NCI-H1048 (cell line): Measurements from ENCODE around the gene CATSPERZ.

ENCODE experiments used
- DNase-seq: peaks from one replicate; lab custom pipeline; 2025; lab: John Stamatoyannopoulos, UW

The CATSPERZ gene

DNA sequence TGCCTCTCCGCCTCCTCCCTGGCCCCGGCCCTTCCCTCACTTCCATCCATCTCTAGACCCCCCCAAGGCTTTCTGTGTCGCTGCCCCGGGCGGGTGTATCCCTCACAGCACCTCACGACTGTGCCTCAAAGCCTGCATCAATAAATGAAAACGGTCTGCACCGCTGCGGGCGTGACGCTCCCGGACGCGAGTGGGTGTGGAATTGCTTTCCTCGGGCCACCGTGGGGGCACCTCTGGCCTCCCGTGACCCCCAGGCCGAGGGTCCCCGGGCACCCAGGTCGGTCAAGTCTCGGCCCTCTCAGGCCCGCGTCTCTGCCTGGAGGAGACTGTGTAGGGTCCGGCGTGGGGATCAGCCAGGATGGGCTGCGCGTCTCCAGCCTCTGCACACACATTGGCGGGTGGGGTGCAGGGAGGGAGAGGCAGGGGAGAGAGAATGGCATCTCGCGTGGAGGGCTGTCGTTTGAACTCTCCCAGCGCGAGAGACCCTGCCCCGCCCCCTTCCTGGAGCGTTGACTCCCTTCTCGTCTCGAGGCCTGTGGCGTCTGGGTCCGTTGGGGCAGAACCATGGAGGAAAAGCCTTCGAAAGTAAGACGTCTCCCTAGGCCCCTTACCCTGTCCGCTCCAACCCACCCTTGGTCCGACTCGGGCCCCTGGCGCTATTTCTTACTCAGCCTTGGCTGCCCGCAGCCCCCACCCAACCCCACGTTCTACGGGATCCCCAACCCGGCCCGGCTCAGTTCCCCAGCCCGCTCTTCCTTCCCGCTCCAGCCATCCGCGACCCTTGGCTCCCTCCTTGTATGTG is at the start of gene CATSPERZ:
TSS of gene CATSPERZ (plus strand) at position 512 of the 802 bp plus-strand sequence. CDS start at position 565, 53 bp downstream.
- DNase-seq, result no peak

GRCh38 chr11:64250415-64251015 is 49.6 kb upstream of the CATSPERZ start:
- DNase-seq, result no peak

DNA sequence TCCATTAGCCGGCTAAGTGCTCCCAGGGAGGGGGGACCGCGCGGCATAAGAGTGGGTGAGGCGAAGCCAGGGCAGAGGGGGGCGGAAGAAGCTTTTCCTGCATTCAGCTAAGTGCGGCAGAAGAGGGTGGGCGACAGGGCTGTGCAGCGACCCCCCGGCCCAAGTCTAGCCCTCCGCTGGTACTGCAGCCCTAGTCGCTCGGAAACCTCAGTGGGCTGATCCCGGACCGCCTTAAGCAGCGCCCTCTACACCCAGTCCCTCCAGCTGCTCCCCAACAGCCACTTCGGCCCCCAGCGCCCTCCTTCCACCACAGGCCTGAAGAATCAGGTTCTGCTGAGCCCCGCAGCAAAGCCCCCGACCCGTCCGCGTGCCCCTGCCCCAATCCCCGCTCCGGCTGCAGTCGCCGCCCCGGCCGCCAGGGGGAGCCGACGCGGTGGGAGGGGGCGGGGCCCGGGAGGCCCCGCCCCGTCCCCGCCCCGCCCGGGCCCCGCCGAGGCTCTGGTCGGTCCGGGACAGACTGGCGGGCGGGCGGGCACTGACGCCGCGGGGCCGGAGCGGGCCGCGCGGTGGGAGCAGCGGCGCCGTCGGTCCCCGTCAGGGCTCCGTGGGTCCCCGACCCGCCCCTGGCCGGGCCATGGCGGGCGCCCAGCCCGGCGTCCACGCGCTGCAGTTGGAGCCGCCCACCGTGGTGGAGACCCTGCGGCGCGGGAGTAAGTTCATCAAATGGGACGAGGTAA is 49.0 kb upstream of the CATSPERZ start, which contains the start of gene PLCB3:
TSS of gene PLCB3 (plus strand) at position 515 of the 737 bp plus-strand sequence. CDS start at position 635, 120 bp downstream.
- DNase-seq, result no peak

DNA sequence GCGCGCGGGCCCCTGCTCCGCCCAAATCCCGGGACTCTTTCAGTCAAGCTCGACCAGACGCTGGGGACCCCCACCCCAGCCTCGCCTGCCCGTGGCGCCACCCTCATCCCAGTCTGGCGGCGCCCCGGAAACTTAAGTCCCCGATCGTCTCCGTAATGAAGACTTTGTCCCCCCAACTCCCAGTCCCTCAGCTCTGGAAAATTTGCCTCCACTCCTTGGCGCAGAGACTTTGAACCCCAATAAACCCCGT is 48.5 kb upstream of the CATSPERZ start:
- DNase-seq, result no peak

GRCh38 chr11:64252003-64252872 is 47.9 kb upstream of the CATSPERZ start:
- DNase-seq, result no peak

DNA sequence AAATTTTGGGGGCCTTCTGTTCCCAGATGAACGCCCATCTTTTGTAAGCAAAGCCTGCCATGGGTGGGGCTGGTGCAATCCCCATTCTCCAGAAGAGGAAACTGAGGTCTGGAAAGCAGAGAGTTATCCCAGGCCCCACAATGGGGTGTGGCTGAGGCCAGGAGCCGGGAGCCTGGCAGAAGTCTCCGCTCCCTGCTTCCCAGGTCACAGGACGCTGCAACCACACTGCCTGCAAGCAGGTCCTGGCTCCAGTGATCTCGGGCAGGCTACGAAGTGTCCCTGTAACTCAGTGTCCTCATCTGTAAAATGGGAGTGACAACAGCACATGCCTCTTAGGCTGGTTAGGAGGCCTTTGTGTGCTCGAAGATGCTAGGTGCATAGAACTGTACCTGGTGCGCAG is 47.1 kb upstream of the CATSPERZ start:
- no peak for DNase-seq

DNA sequence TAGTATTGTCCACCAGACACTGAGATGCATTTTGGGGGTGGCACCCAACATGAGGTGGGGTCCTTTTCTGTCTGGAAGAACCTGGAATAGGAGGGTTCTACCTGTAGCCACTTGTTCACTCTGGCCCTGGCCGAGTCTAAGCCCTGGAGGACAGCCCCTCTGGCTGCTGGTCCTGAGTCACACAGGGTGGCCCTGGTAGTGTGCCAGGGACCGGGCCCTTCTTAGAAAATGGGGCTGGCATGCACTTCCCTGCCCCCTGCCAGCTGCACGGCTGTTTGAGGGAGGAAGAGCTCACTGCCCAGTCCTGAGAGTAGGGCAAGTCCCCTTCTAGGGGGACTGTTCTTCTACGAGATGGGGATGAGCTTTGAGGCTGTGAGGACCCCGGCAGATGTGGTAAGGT is 46.7 kb upstream of the CATSPERZ start:
- DNase-seq, result no peak

DNA sequence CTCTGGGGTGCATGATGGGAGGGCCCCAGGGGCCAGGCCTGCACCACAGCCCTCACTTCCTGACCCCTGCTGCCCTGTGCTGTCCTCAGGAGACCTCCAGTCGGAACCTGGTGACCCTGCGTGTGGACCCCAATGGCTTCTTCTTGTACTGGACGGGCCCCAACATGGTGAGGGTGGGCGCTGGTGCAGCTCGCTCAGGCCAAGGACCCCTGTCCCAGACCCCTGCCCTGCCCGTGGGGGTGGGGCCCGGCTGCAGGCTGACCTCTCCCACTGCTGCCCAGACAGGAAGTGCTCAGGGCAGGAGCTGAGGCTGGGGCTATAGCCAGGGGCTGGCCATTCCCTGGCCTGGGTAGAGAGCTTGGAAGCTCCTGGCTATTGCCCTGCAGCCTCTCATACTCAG is 45.8 kb upstream of the CATSPERZ start:
- no peak for DNase-seq

GRCh38 chr11:64255135-64256128 is 44.7 kb upstream of the CATSPERZ start:
- no peak for DNase-seq

DNA sequence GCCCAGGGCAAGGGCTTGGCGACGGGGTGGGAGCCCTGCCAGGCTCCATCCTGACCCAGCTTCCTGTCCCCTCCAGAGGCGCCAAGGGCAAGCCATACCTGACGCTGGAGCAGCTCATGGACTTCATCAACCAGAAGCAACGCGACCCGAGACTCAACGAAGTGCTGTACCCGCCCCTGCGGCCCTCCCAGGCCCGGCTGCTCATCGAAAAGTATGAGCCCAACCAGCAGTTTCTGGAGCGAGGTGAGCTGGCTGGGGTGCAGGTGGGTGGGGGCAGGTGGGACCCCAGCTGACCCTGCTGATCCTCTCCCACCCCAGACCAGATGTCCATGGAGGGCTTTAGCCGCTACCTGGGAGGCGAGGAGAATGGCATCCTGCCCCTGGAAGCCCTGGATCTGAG is 43.9 kb upstream of the CATSPERZ start:
- DNase-seq, result no peak

DNA sequence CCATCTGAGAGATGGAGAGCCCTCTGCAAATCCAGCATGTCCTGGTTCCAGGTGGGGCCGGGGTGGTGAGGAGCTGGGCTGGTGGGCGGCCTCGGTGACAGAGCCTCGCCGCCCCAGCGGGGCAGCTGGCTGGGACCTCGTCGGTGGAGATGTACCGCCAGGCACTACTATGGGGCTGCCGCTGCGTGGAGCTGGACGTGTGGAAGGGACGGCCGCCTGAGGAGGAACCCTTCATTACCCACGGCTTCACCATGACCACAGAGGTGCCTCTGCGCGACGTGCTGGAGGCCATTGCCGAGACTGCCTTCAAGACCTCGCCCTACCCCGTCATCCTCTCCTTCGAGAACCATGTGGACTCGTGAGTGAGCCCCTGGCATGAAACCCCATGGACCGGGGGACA is 41.8 kb upstream of the CATSPERZ start:
- DNase-seq, result no peak

DNA sequence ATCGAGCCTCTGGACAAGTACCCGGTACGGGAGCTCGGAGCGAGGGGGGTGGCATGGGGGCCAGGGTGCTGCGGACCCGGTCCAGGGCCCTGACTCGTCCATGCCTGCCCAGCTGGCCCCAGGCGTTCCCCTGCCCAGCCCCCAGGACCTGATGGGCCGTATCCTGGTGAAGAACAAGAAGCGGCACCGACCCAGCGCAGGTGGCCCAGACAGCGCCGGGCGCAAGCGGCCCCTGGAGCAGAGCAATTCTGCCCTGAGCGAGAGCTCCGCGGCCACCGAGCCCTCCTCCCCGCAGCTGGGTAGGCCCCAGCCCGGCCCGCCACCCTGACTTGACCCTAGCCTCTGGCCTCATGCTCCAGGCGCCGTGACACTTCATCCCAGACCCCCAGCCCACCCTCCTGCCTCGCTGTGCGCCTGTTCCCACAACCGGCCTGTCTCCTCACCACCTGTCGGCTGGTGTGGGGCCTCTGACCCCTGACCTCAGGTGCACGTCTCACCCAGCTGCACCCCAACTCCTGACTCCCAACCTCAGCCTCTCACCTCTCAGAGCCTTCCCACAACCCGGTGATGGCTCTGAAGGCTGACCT is 41.1 kb upstream of the CATSPERZ start:
- DNase-seq, result no peak

GRCh38 chr11:64259533-64260067 is 40.6 kb upstream of the CATSPERZ start:
- DNase-seq, result no peak

DNA sequence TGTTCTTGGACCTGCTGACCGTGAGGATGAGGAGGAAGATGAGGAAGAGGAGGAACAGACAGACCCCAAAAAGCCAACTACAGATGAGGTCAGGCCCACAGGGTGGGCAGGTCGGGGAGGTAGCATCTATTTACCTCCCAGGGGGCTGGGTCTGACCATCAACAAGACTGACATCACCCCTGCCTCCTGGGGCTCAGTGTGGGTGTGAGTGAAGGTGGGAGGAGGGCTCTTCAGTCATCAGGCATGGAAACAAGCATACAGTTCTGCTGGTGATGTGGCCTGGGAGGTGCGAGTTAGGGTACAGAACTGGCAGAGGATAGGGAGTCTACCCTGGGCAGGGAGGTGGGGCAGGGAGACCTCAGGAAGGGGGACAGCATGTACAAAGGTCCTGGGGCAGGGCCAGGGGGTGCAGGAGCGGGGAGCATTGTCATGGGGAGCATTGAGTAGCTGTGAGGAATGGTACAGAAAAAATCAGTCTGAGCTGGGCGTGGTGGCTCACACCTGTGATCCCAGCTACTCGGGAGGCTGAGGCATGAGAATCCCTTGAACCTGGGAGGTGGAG is 39.9 kb upstream of the CATSPERZ start:
- no peak for DNase-seq

DNA sequence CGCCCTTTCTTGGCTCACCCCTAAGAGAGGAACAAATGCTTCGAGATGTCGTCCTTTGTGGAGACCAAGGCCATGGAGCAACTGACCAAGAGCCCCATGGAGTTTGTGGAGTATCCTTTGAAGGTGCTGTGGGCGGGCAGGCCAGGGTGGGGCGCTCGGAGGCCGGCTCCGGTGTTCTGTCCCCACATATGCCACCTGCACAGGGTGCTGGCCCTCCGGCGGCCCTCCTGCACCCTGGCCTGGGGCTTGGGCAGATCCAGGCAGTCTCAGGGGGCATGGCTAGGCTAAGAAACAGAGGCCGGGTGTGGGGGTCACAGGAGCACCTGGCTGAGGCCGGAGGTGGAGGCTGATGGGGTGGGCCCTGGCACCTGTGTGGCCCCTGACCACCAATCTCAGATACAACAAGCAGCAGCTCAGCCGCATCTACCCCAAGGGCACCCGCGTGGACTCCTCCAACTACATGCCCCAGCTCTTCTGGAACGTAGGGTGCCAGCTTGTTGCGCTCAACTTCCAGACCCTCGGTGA is 38.5 kb upstream of the CATSPERZ start:
- no peak for DNase-seq

GRCh38 chr11:64262271-64263002 is 37.7 kb upstream of the CATSPERZ start:
- no peak for DNase-seq

DNA sequence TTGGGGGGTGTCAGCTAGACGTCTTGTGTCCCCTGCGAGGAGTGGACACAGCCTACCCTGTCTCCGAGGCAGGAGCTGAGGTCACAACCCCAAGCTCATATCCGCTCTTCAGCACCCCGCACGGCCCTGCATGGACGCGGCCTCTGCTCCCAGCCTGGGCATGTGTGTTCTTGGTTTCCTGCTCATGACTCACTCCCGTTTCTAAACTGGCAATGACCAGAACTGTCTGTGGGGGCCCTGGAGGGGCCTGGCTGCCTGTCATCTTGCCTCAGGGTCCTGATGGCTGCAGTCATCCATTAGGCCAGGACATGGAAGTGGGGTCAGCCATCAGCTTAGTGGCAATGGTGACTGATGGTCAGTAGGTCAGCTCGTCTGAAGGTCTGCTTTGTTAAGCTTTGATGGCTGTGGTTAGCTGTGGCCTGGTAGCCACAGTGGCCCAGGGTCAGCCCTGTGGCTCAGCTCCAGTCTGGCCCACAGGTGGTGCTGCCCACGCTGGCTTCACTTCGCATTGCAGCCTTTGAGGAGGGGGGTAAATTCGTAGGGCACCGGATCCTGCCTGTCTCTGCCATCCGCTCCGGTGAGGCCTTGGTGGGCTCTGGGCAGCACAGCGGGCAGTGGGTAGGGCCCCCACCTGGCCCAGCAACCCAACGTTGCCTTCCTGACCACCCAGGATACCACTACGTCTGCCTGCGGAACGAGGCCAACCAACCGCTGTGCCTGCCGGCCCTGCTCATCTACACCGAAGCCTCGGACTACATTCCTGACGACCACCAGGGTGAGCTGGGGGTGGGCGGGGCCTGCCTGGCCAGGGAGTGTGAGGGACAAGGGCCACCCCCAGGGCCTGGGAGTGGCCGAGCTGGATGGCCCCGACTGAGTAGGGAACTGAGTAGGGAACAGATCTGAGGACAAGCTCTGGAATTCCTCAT is 36.9 kb upstream of the CATSPERZ start:
- no peak for DNase-seq

- DNase-seq, result no peak
These were observed 36.2 kb upstream of the CATSPERZ start for GRCh38 chr11:64263947-64264317.
